ENCODE data around the gene DEGS2. TPM values are rescaled to one million over a fixed set of nuclear protein-coding genes. Genes with fewer than 3 reads are reported as not detected.
A peak's percentile ranks its signal among the peaks of the same experiment; 100 is the strongest.
"Not testable (repeated sequence)": the region's sequence is repeated elsewhere in the genome, so short reads cannot be mapped to it uniquely, and the experiment has no call there.

Gene DEGS2
- total and polyA plus RNA-seq, 2 of the 13 experiments (the other 11 are each of a cell fraction or from before 2014, with no cell fraction given) = 0.09 TPM

DNA sequence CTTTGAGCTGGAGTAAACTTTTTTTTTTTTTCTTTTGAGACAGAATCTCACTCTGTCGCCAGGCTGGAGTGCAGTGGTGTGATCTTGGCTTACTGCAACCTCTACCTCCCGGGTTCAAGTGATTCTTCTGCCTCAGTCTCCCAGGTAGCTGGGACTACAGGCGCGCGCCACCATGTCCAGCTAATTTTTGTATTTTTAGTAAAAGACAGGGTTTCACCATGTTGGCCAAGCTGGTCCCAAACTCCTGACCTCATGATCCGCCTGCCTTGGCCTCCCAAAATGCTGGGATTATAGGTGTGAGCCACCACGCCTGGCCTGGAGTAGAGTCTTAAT is 45.4 kb upstream of the DEGS2 start:
- FAIRE-seq; BruUV-seq (replicated peaks); in situ Hi-C loops (cut with HindIII; ENCODE audit: extremely low pct_ligation_motif_present, low pct_unique_long_range_greater_than_20kb); H4K20me1 ChIP-seq (ENCODE audit: insufficient read depth, low read length); CTCF ChIA-PET (ENCODE audit: low intra/inter-chr PET ratio, low total read pairs); H3K4me3 ChIP-seq (replicated peaks in 1 of 3; ENCODE audit: insufficient read depth in 1 of 3, low read depth in 2 of 3, low read length in 3 of 3); DNase-seq (ENCODE audit: low spot score); H3K9ac ChIP-seq (ENCODE audit: insufficient read depth, low read depth, low read length); H2AFZ ChIP-seq (ENCODE audit: low read length); H3K27me3 ChIP-seq (ENCODE audit: control insufficient read depth in 1 of 2, insufficient read depth in 2 of 2, low read length in 2 of 2); H3K36me3 ChIP-seq (replicated peaks in 1 of 2; ENCODE audit: control insufficient read depth in 1 of 2, insufficient read depth in 2 of 2, low read length in 2 of 2); ATAC-seq; H3K79me2 ChIP-seq (ENCODE audit: insufficient read depth, low read length); H3K9me3 ChIP-seq (ENCODE audit: low read length): not testable (repeated sequence)
- intact Hi-C loops (cut with micrococcal nuclease; ENCODE audit: unreplicated experiment) = loop anchor here (2.0 kb wide), 1 partner anchor 36 kb away; no protein-coding TSS in a partner anchor
- Histone ChIP-seq H3K4me1 (ENCODE audit: insufficient read depth, low read length) (peaks cover 45% of the 10 kb centered on the region), H3K27ac (ENCODE audit: extremely low read length, insufficient read depth, low read length) (peak overlapping the region; percentile 59), H3K4me2 (ENCODE audit: low read depth, low read length) (peak overlapping the region; percentile 53)
- POLR2A ChIA-PET = interaction anchor here (0.9 to 3.8 kb wide), 6 partner anchors 9 to 67 kb away, joined by 3 to 48 read pairs (median 22); no protein-coding TSS in a partner anchor
- WGBS (ENCODE audit: low lambda C conversion rate) = 55% methylated on average over 7 of the region's 7 CpGs
- TF ChIP-seq ZNF607 (CRISPR knock-in tag; IDR thresholded peaks at IDR 0.05; ENCODE audit: borderline replicate concordance) (0 out of 2 replicates have a peak, but pooled peaks have one; percentile 30), ZBTB42 (CRISPR knock-in tag; IDR thresholded peaks at IDR 0.05) (0 out of 2 replicates have a peak, but pooled peaks have one; percentile 52), ZNF501 (CRISPR knock-in tag; IDR thresholded peaks at IDR 0.05) (peak; percentile 60; the same call in 1 of the 2 replicates), HOXA3 (CRISPR knock-in tag; IDR thresholded peaks at IDR 0.05) (peak; percentile 11; the same call in 1 of the 2 replicates), SPEN (CRISPR knock-in tag; IDR thresholded peaks at IDR 0.05; ENCODE audit: low read depth) (0 out of 2 replicates have a peak, but pooled peaks have one; percentile 18), NFYB (CRISPR knock-in tag; IDR thresholded peaks at IDR 0.05) (peak; percentile 3; the same call in 1 of the 2 replicates), MEF2D (CRISPR knock-in tag; IDR thresholded peaks at IDR 0.05) (0 out of 2 replicates have a peak, but pooled peaks have one; percentile 11), YEATS2 (CRISPR knock-in tag; IDR thresholded peaks at IDR 0.05; ENCODE audit: borderline replicate concordance) (0 out of 2 replicates have a peak, but pooled peaks have one; percentile 0), ELF4 (CRISPR knock-in tag; IDR thresholded peaks at IDR 0.05; ENCODE audit: borderline replicate concordance) (0 out of 2 replicates have a peak, but pooled peaks have one; percentile 47), GFI1 (CRISPR knock-in tag; IDR thresholded peaks at IDR 0.05; ENCODE audit: borderline replicate concordance) (0 out of 2 replicates have a peak, but pooled peaks have one; percentile 39)
- TF ChIP-seq, protein P1, sequence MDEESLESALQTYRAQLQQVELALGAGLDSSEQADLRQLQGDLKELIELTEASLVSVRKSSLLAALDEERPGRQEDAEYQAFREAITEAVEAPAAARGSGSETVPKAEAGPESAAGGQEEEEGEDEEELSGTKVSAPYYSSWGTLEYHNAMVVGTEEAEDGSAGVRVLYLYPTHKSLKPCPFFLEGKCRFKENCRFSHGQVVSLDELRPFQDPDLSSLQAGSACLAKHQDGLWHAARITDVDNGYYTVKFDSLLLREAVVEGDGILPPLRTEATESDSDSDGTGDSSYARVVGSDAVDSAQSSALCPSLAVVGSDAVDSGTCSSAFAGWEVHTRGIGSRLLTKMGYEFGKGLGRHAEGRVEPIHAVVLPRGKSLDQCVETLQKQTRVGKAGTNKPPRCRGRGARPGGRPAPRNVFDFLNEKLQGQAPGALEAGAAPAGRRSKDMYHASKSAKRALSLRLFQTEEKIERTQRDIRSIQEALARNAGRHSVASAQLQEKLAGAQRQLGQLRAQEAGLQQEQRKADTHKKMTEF (CRISPR knock-in tag; IDR thresholded peaks at IDR 0.05) = peak; percentile 0; the same call in 1 of the 2 replicates
- TF ChIP-seq, protein P2, sequence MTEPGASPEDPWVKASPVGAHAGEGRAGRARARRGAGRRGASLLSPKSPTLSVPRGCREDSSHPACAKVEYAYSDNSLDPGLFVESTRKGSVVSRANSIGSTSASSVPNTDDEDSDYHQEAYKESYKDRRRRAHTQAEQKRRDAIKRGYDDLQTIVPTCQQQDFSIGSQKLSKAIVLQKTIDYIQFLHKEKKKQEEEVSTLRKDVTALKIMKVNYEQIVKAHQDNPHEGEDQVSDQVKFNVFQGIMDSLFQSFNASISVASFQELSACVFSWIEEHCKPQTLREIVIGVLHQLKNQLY (CRISPR knock-in tag; IDR thresholded peaks at IDR 0.05) = peak; percentile 6; the same call in 1 of the 2 replicates
- TF ChIP-seq, protein P3, sequence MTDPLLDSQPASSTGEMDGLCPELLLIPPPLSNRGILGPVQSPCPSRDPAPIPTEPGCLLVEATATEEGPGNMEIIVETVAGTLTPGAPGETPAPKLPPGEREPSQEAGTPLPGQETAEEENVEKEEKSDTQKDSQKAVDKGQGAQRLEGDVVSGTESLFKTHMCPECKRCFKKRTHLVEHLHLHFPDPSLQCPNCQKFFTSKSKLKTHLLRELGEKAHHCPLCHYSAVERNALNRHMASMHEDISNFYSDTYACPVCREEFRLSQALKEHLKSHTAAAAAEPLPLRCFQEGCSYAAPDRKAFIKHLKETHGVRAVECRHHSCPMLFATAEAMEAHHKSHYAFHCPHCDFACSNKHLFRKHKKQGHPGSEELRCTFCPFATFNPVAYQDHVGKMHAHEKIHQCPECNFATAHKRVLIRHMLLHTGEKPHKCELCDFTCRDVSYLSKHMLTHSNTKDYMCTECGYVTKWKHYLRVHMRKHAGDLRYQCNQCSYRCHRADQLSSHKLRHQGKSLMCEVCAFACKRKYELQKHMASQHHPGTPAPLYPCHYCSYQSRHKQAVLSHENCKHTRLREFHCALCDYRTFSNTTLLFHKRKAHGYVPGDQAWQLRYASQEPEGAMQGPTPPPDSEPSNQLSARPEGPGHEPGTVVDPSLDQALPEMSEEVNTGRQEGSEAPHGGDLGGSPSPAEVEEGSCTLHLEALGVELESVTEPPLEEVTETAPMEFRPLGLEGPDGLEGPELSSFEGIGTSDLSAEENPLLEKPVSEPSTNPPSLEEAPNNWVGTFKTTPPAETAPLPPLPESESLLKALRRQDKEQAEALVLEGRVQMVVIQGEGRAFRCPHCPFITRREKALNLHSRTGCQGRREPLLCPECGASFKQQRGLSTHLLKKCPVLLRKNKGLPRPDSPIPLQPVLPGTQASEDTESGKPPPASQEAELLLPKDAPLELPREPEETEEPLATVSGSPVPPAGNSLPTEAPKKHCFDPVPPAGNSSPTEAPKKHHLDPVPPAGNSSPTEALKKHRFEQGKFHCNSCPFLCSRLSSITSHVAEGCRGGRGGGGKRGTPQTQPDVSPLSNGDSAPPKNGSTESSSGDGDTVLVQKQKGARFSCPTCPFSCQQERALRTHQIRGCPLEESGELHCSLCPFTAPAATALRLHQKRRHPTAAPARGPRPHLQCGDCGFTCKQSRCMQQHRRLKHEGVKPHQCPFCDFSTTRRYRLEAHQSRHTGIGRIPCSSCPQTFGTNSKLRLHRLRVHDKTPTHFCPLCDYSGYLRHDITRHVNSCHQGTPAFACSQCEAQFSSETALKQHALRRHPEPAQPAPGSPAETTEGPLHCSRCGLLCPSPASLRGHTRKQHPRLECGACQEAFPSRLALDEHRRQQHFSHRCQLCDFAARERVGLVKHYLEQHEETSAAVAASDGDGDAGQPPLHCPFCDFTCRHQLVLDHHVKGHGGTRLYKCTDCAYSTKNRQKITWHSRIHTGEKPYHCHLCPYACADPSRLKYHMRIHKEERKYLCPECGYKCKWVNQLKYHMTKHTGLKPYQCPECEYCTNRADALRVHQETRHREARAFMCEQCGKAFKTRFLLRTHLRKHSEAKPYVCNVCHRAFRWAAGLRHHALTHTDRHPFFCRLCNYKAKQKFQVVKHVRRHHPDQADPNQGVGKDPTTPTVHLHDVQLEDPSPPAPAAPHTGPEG (CRISPR knock-in tag; IDR thresholded peaks at IDR 0.05) = peak; percentile 18; the same call in 1 of the 2 replicates
- TF ChIP-seq, protein P4, sequence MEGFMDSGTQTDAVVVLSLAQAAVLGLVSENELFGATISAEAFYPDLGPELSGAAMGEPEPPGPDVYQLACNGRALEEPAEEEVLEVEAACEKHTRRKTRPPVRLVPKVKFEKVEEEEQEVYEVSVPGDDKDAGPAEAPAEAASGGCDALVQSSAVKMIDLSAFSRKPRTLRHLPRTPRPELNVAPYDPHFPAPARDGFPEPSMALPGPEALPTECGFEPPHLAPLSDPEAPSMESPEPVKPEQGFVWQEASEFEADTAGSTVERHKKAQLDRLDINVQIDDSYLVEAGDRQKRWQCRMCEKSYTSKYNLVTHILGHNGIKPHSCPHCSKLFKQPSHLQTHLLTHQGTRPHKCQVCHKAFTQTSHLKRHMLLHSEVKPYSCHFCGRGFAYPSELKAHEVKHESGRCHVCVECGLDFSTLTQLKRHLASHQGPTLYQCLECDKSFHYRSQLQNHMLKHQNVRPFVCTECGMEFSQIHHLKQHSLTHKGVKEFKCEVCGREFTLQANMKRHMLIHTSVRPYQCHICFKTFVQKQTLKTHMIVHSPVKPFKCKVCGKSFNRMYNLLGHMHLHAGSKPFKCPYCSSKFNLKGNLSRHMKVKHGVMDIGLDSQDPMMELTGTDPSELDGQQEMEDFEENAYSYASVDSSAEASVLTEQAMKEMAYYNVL (CRISPR knock-in tag; IDR thresholded peaks at IDR 0.05; ENCODE audit: borderline replicate concordance) = 0 out of 2 replicates have a peak, but pooled peaks have one; percentile 30

Measured in HepG2 (cell line).